HEK293 (cell line): Measurements from ENCODE around the gene GMPR.

Experiments
- CTCF ChIA-PET: fragments of 350-600 bp; formaldehyde crosslinking; extraction: SDS; loops from one replicate; lab custom pipeline; 2021; ENCODE audit warnings: antibody characterized with exemption; lab: Yijun Ruan, JAX
- POLR2A ChIA-PET: fragments of 300-600 bp; formaldehyde crosslinking; extraction: SDS; loops from one replicate; lab custom pipeline; 2020; ENCODE audit warnings: antibody characterized with exemption, inconsistent platforms; lab: Yijun Ruan, JAX
- H3K27ac ChIP-seq: fragments of 200-500 bp; sonication (Bioruptor generic); 2 replicates; pipeline ENCODE4 v1.5.1; 2014; ENCODE audit warnings: low read depth, low read length, control low read depth, inconsistent platforms; ENCODE audit errors: extremely low read depth
- H3K36me3 ChIP-seq, 2 experiments: fragments of 200-500 bp in 1 of 2; sonication (Bioruptor generic) in 1 of 2; 1 replicate in 1 of 2; 2 replicates in 1 of 2; pipeline ENCODE4 v1.5.1; 2014 to 2017; ENCODE audit warnings: inconsistent platforms in 2 of 2, low read length in 2 of 2; ENCODE audit not compliant: control insufficient read depth in 2 of 2, insufficient read depth in 1 of 2
- H3K4me1 ChIP-seq: fragments of 200-500 bp; sonication (Bioruptor generic); 2 replicates; pipeline ENCODE4 v1.5.1; 2014; ENCODE audit warnings: mild to moderate bottlenecking, low read length, inconsistent platforms; ENCODE audit not compliant: control insufficient read depth, insufficient read depth
- H3K4me3 ChIP-seq: 2 replicates; pipeline ENCODE4 v1.5.1; 2011; ENCODE audit warnings: low read depth, mild to moderate bottlenecking, control low read depth, low read length, moderate library complexity
- H3K9me3 ChIP-seq: fragments of 200-500 bp; sonication (Bioruptor generic); 2 replicates; pipeline ENCODE4 v1.5.1; 2014; ENCODE audit warnings: low read depth, low read length, inconsistent platforms; ENCODE audit not compliant: control insufficient read depth, insufficient read depth
- MEIS1 ChIP-seq: sonication (generic); formaldehyde crosslinking; IDR thresholded peaks from 2 replicates; pipeline ENCODE4 v1.8.1; 2022; ENCODE audit warnings: missing genetic modification reagents, mild to moderate bottlenecking, borderline replicate concordance
- MYNN ChIP-seq: fragments of 450-650 bp; formaldehyde crosslinking; IDR thresholded peaks from 2 replicates; pipeline ENCODE4 v1.5.1; 2016; ENCODE audit warnings: missing biosample characterization, missing genetic modification characterization, borderline replicate concordance
- MZF1 ChIP-seq: fragments of 450-650 bp; formaldehyde crosslinking; IDR thresholded peaks from 2 replicates; pipeline ENCODE4 v1.5.1; 2017; ENCODE audit warnings: missing biosample characterization, missing genetic modification characterization, borderline replicate concordance
- OSR2 ChIP-seq: fragments of 450-650 bp; formaldehyde crosslinking; IDR thresholded peaks from 2 replicates; pipeline ENCODE4 v1.5.1; 2016; ENCODE audit warnings: missing biosample characterization, missing genetic modification characterization
- SP3 ChIP-seq: fragments of 450-650 bp; formaldehyde crosslinking; IDR thresholded peaks from 2 replicates; pipeline ENCODE4 v1.5.1; 2016; ENCODE audit warnings: missing biosample characterization, missing genetic modification characterization
- TRIM28 ChIP-seq: IDR thresholded peaks from 2 replicates; pipeline ENCODE4 v1.6.1; 2011; ENCODE audit warnings: low read length, control low read depth, borderline replicate concordance
- YY2 ChIP-seq: fragments of 450-650 bp; formaldehyde crosslinking; IDR thresholded peaks from 2 replicates; pipeline ENCODE4 v1.5.1; 2016; ENCODE audit warnings: missing biosample characterization, missing genetic modification characterization
- ZBTB8A ChIP-seq: fragments of 450-650 bp; formaldehyde crosslinking; IDR thresholded peaks from 2 replicates; pipeline ENCODE4 v1.5.1; 2016; ENCODE audit warnings: missing biosample characterization, missing genetic modification characterization
- ZFP41 ChIP-seq: fragments of 450-650 bp; formaldehyde crosslinking; IDR thresholded peaks from 2 replicates; pipeline ENCODE4 v1.5.1; 2016; ENCODE audit warnings: missing biosample characterization, missing genetic modification characterization, borderline replicate concordance
- ZNF112 ChIP-seq: fragments of 450-650 bp; formaldehyde crosslinking; IDR thresholded peaks from 2 replicates; pipeline ENCODE4 v1.5.0; 2017; ENCODE audit warnings: missing biosample characterization, missing genetic modification characterization
- ZNF140 ChIP-seq: fragments of 450-650 bp; formaldehyde crosslinking; IDR thresholded peaks from 2 replicates; pipeline ENCODE4 v1.5.1; 2016; ENCODE audit warnings: missing biosample characterization, missing genetic modification characterization
- ZNF302 ChIP-seq: fragments of 450-650 bp; formaldehyde crosslinking; IDR thresholded peaks from 2 replicates; pipeline ENCODE4 v1.5.1; 2016; ENCODE audit warnings: missing biosample characterization, missing genetic modification characterization, low read depth
- ZNF423 ChIP-seq: fragments of 450-650 bp; formaldehyde crosslinking; IDR thresholded peaks from 2 replicates; pipeline ENCODE4 v1.5.1; 2016; ENCODE audit warnings: missing biosample characterization, missing genetic modification characterization
- ZNF426 ChIP-seq: fragments of 450-650 bp; formaldehyde crosslinking; IDR thresholded peaks from 2 replicates; pipeline ENCODE4 v1.5.1; 2017; ENCODE audit warnings: missing biosample characterization, missing genetic modification characterization, mild to moderate bottlenecking, inconsistent platforms, moderate library complexity
- ZNF473 ChIP-seq: fragments of 450-650 bp; formaldehyde crosslinking; IDR thresholded peaks from 2 replicates; pipeline ENCODE4 v1.5.1; 2017; ENCODE audit warnings: missing biosample characterization, missing genetic modification characterization
- ZNF560 ChIP-seq: fragments of 450-650 bp; formaldehyde crosslinking; IDR thresholded peaks from 2 replicates; pipeline ENCODE4 v1.5.1; 2017; ENCODE audit warnings: missing biosample characterization, missing genetic modification characterization, borderline replicate concordance
- ZNF561 ChIP-seq: fragments of 450-650 bp; IDR thresholded peaks from 2 replicates; pipeline ENCODE4 v1.5.1; 2018; ENCODE audit warnings: missing biosample characterization, missing genetic modification characterization, borderline replicate concordance
- ZSCAN30 ChIP-seq: fragments of 450-650 bp; IDR thresholded peaks from 2 replicates; pipeline ENCODE4 v1.5.1; 2018; ENCODE audit warnings: missing biosample characterization, mild to moderate bottlenecking, missing genetic modification characterization, moderate library complexity
- TF ChIP-seq, protein P1 (sequence below): sonication (generic); formaldehyde crosslinking; IDR thresholded peaks from 2 replicates; pipeline ENCODE4 v1.8.1; 2022; ENCODE audit warnings: mild to moderate bottlenecking, moderate library complexity, missing genetic modification reagents
- TF ChIP-seq, protein P2 (sequence below): fragments of 450-650 bp; formaldehyde crosslinking; IDR thresholded peaks from 2 replicates; pipeline ENCODE4 v1.5.1; 2016; ENCODE audit warnings: missing biosample characterization, missing genetic modification characterization
- TF ChIP-seq, protein P3 (sequence below): fragments of 450-650 bp; formaldehyde crosslinking; IDR thresholded peaks from 2 replicates; pipeline ENCODE4 v1.5.1; 2016; ENCODE audit warnings: missing biosample characterization, missing genetic modification characterization
- TF ChIP-seq, protein P4 (sequence below): fragments of 450-650 bp; formaldehyde crosslinking; IDR thresholded peaks from 2 replicates; pipeline ENCODE4 v1.5.1; 2016; ENCODE audit warnings: missing biosample characterization, missing genetic modification characterization

Gene GMPR

DNA sequence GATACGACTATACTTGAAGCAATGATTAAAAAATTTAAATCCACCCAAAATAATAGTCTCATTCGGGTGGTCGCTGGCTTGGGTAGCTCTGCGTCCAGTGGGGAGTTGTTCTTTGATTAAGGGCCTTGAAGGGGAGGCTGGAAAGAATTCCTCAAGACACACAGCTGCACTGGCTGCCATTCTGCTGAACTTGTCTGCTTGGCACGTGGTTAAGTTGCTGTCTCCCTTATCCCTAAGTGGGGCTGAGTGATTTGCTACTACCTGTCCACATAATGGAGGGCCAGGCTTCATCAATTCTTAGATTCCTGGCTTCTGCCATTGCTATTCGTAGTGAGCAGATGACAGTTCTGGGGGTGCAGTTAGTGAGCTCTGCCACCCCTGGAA lies 98.5 kb downstream of the GMPR start:
- Histone ChIP-seq H3K27ac (no peak overlapping the region), H3K4me3 (no peak overlapping the region), H3K4me1 (peaks cover 4% of the 10 kb centered on the region; the same call in 1 of the 2 replicates), H3K36me3 (no peaks in the 10 kb centered on the region), H3K9me3 (no peaks in the 10 kb centered on the region)
- TF ChIP-seq, protein P1, sequence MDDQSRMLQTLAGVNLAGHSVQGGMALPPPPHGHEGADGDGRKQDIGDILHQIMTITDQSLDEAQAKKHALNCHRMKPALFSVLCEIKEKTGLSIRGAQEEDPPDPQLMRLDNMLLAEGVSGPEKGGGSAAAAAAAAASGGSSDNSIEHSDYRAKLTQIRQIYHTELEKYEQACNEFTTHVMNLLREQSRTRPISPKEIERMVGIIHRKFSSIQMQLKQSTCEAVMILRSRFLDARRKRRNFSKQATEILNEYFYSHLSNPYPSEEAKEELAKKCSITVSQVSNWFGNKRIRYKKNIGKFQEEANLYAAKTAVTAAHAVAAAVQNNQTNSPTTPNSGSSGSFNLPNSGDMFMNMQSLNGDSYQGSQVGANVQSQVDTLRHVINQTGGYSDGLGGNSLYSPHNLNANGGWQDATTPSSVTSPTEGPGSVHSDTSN (CRISPR knock-in tag), result no peak
- TF ChIP-seq MYNN (tag by site-specific recombination) (no peak), ZNF561 (tag by site-specific recombination) (no peak), ZNF560 (no peak), ZSCAN30 (no peak), ZBTB8A (no peak), ZNF426 (tag by site-specific recombination) (no peak), ZNF302 (no peak), SP3 (tag by site-specific recombination) (no peak), MEIS1 (CRISPR knock-in tag) (no peak), ZNF423 (no peak)
- TF ChIP-seq, protein P2, sequence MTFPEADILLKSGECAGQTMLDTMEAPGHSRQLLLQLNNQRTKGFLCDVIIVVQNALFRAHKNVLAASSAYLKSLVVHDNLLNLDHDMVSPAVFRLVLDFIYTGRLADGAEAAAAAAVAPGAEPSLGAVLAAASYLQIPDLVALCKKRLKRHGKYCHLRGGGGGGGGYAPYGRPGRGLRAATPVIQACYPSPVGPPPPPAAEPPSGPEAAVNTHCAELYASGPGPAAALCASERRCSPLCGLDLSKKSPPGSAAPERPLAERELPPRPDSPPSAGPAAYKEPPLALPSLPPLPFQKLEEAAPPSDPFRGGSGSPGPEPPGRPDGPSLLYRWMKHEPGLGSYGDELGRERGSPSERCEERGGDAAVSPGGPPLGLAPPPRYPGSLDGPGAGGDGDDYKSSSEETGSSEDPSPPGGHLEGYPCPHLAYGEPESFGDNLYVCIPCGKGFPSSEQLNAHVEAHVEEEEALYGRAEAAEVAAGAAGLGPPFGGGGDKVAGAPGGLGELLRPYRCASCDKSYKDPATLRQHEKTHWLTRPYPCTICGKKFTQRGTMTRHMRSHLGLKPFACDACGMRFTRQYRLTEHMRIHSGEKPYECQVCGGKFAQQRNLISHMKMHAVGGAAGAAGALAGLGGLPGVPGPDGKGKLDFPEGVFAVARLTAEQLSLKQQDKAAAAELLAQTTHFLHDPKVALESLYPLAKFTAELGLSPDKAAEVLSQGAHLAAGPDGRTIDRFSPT (tag by site-specific recombination), result no peak
- TF ChIP-seq, protein P3, sequence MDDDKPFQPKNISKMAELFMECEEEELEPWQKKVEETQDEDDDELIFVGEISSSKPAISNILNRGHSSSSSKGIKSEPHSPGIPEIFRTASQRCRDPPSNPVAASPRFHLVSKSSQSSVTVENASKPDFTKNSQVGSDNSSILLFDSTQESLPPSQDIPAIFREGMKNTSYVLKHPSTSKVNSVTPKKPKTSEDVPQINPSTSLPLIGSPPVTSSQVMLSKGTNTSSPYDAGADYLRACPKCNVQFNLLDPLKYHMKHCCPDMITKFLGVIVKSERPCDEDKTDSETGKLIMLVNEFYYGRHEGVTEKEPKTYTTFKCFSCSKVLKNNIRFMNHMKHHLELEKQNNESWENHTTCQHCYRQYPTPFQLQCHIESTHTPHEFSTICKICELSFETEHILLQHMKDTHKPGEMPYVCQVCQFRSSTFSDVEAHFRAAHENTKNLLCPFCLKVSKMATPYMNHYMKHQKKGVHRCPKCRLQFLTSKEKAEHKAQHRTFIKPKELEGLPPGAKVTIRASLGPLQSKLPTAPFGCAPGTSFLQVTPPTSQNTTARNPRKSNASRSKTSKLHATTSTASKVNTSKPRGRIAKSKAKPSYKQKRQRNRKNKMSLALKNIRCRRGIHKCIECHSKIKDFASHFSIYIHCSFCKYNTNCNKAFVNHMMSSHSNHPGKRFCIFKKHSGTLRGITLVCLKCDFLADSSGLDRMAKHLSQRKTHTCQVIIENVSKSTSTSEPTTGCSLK (tag by site-specific recombination), result no peak
- TF ChIP-seq, protein P4, sequence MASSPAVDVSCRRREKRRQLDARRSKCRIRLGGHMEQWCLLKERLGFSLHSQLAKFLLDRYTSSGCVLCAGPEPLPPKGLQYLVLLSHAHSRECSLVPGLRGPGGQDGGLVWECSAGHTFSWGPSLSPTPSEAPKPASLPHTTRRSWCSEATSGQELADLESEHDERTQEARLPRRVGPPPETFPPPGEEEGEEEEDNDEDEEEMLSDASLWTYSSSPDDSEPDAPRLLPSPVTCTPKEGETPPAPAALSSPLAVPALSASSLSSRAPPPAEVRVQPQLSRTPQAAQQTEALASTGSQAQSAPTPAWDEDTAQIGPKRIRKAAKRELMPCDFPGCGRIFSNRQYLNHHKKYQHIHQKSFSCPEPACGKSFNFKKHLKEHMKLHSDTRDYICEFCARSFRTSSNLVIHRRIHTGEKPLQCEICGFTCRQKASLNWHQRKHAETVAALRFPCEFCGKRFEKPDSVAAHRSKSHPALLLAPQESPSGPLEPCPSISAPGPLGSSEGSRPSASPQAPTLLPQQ (tag by site-specific recombination), result no peak
- CTCF ChIA-PET, result interaction anchor here (1.1 kb wide), 1 partner anchor 46 kb away, joined by 3 read pairs; no protein-coding TSS in a partner anchor
- POLR2A ChIA-PET, result interaction anchor here (0.6 kb wide), 1 partner anchor 334 kb away, joined by 3 read pairs; no protein-coding TSS in a partner anchor

DNA sequence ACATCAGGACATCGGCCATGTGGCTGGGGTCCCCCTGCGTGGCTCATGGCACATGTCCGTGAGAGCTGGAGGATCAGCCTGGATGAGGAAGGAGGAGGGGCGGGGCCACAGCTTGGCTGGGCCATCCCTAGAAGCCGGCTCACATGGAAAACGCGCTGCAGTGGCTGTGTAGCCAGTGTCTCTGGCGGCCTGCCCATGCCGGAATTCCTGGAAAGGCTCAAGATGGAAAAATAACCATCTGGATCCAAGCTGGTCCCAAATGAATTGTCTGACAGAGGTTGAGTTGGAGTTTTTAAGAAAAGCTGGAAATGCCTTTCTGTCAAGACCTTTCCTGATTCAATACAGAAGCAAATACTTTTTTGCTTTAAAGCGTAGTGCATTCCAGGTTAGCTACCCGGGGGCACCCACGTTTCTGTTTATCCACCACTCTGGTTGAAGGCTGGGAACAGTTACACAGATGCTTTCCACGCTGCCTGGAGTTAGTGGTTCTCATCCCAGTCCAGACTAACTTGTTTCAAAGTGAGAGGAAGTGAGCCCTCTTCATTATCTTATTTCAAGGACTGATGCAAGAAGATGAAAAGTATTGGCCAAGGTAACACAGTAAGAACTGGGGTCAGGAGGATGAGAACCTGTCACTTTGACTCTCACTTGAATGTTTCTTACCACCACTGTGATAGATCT lies 99.0 kb downstream of the GMPR start:
- POLR2A ChIA-PET, result interaction anchor here (0.6 kb wide), 1 partner anchor 334 kb away, joined by 3 read pairs; no protein-coding TSS in a partner anchor
- no peak overlapping the region for H3K27ac ChIP-seq
- no peaks in the 10 kb centered on the region for H3K9me3 ChIP-seq
- no peak overlapping the region for H3K4me3 ChIP-seq
- H3K4me1 ChIP-seq, result peaks cover 4% of the 10 kb centered on the region; the same call in 1 of the 2 replicates
- no peaks in the 10 kb centered on the region for H3K36me3 ChIP-seq
- CTCF ChIA-PET, result no interaction called here
- no peak for TF ChIP-seq ZNF140 (tag by site-specific recombination)
- TF ChIP-seq, protein P2 (tag by site-specific recombination), result no peak
- TF ChIP-seq TRIM28, result no peak
- TF ChIP-seq ZNF473, result no peak
- no peak for TF ChIP-seq YY2 (tag by site-specific recombination)
- no peak for TF ChIP-seq MZF1 (tag by site-specific recombination)
- TF ChIP-seq ZNF112 (tag by site-specific recombination), result no peak
- no peak for TF ChIP-seq ZFP41 (tag by site-specific recombination)
- TF ChIP-seq OSR2, result no peak
